ENCODE data around the gene HIP1R.

The HIP1R gene

DNA sequence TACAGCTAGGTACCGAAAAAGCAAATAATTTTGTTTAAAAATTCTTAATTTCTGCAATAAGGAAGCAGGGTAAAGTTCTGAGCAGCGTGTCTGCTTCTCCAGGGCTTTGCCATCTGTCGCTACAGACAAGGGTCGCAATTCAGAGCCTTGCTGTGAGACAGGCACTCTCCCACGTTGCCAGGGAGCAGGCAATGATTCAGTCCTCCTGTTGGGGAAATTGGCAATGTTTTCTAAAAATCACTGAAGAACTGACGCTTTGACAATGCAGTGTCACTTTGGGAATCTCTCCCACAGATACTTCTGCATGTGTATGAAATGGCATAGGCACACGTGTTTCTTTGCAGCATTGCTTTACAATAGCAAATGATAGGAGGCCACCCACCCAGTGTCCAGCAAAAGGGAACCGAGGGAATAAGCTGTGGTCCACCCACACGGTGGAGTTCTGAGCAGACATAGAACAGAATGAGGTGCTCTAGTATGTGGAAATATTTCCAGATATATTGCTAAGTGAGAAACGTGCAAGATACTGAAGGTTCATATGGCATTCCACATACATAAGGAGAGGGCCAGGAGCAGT, 16.0 kb upstream of the HIP1R start:
- POLR2A ChIA-PET: interaction anchor here (0.6 kb wide), 1 partner anchor 18 kb away, joined by 3 read pairs; no protein-coding TSS in a partner anchor
- Histone ChIP-seq H3K9me3 (ENCODE audit: control extremely low read depth in 1 of 5, control insufficient read depth in 4 of 5, insufficient read depth in 2 of 5, low read depth in 1 of 5, low read length in 4 of 5) (no peaks in the 10 kb centered on the region), H3K4me1 (ENCODE audit: control extremely low read depth in 1 of 4, control insufficient read depth in 4 of 4, insufficient read depth in 4 of 4, low read length in 3 of 4) (no peaks in the 10 kb centered on the region), H3K27me3 (replicated peaks in 2 of 5; ENCODE audit: control insufficient read depth in 4 of 5, insufficient read depth in 5 of 5, low read length in 4 of 5) (no peaks in the 10 kb centered on the region), H3K27ac (ENCODE audit: insufficient read depth in 1 of 2, low read depth in 1 of 2, low read length in 2 of 2, poor library complexity in 1 of 2, severe bottlenecking in 2 of 2) (no peak overlapping the region), H3K36me3 (ENCODE audit: control insufficient read depth in 4 of 4, insufficient read depth in 4 of 4, low read length in 3 of 4) (no peaks in the 10 kb centered on the region), H3K4me3 (ENCODE audit: control insufficient read depth in 1 of 7, extremely low read depth in 1 of 7, insufficient read depth in 4 of 7, low read depth in 2 of 7, low read length in 6 of 7) (no peak overlapping the region)
- DNase-seq: no peak
- 96% methylated on average over 8 of the region's 10 CpGs for WGBS (ENCODE audit: insufficient coverage)
- CTCF ChIA-PET: interaction anchor here (1.1 to 2.0 kb wide), 3 partner anchors 8 to 25 kb away, joined by 6 to 8 read pairs (median 7); no protein-coding TSS in a partner anchor

- POLR2A ChIA-PET: no interaction called here
- Histone ChIP-seq H3K27me3 (replicated peaks in 2 of 5; ENCODE audit: control insufficient read depth in 4 of 5, insufficient read depth in 5 of 5, low read length in 4 of 5) (no peaks in the 10 kb centered on the region), H3K4me1 (ENCODE audit: control extremely low read depth in 1 of 4, control insufficient read depth in 4 of 4, insufficient read depth in 4 of 4, low read length in 3 of 4) (no peaks in the 10 kb centered on the region), H3K9me3 (ENCODE audit: control extremely low read depth in 1 of 5, control insufficient read depth in 4 of 5, insufficient read depth in 2 of 5, low read depth in 1 of 5, low read length in 4 of 5) (no peaks in the 10 kb centered on the region), H3K4me3 (ENCODE audit: control insufficient read depth in 1 of 7, extremely low read depth in 1 of 7, insufficient read depth in 4 of 7, low read depth in 2 of 7, low read length in 6 of 7) (no peak overlapping the region), H3K27ac (ENCODE audit: insufficient read depth in 1 of 2, low read depth in 1 of 2, low read length in 2 of 2, poor library complexity in 1 of 2, severe bottlenecking in 2 of 2) (no peak overlapping the region), H3K36me3 (ENCODE audit: control insufficient read depth in 4 of 4, insufficient read depth in 4 of 4, low read length in 3 of 4) (no peaks in the 10 kb centered on the region)
- no peak for DNase-seq
- WGBS (ENCODE audit: insufficient coverage): 97% methylated on average over 7 of the region's 8 CpGs
- CTCF ChIA-PET: no interaction called here
These were observed 15.1 kb upstream of the HIP1R start for GRCh38 chr12:122820138-122820537.

GRCh38 chr12:122820838-122821271, 14.4 kb upstream of the HIP1R start:
- POLR2A ChIA-PET: no interaction called here
- DNase-seq: no peak
- no peaks in the 10 kb centered on the region for H3K9me3 ChIP-seq (ENCODE audit: control extremely low read depth in 1 of 5, control insufficient read depth in 4 of 5, insufficient read depth in 2 of 5, low read depth in 1 of 5, low read length in 4 of 5)
- CTCF ChIA-PET: interaction anchor here (1.6 kb wide), 1 partner anchor 13 kb away, joined by 3 read pairs; no protein-coding TSS in a partner anchor
- H3K4me3 ChIP-seq (ENCODE audit: control insufficient read depth in 1 of 7, extremely low read depth in 1 of 7, insufficient read depth in 4 of 7, low read depth in 2 of 7, low read length in 6 of 7): no peak overlapping the region
- no peak overlapping the region for H3K27ac ChIP-seq (ENCODE audit: insufficient read depth in 1 of 2, low read depth in 1 of 2, low read length in 2 of 2, poor library complexity in 1 of 2, severe bottlenecking in 2 of 2)
- peaks cover 0 to 1% (median 0%) of the 10 kb centered on the region in 4 experiments for H3K4me1 ChIP-seq (ENCODE audit: control extremely low read depth in 1 of 4, control insufficient read depth in 4 of 4, insufficient read depth in 4 of 4, low read length in 3 of 4)
- no peaks in the 10 kb centered on the region for H3K27me3 ChIP-seq (replicated peaks in 2 of 5; ENCODE audit: control insufficient read depth in 4 of 5, insufficient read depth in 5 of 5, low read length in 4 of 5)
- 69% methylated on average over 7 of the region's 7 CpGs for WGBS (ENCODE audit: insufficient coverage)
- no peaks in the 10 kb centered on the region for H3K36me3 ChIP-seq (ENCODE audit: control insufficient read depth in 4 of 4, insufficient read depth in 4 of 4, low read length in 3 of 4)

DNA sequence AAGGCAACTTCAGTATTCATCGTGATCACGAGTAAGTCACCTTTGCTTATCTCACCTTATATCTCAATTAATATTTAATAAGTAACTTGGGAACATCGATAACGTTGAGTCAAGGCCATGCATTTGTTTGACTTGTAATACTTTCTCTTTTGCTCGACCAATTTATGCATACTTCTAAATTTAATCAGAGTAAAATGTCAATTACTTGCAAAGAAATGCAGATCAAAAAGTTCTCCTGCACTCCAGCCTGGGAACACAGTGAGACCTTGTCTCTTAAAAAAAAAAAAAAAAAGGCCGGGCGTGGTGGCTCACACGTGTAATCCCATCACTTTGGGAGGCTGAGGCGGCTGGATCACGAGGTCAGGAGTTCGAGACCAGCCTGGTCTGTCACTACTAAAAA, 11.8 kb upstream of the HIP1R start:
- CTCF ChIA-PET: interaction anchor here (1.0 kb wide), 1 partner anchor 10 kb away, joined by 3 read pairs; no protein-coding TSS in a partner anchor
- H3K4me1 ChIP-seq (ENCODE audit: control extremely low read depth in 1 of 4, control insufficient read depth in 4 of 4, insufficient read depth in 4 of 4, low read length in 3 of 4): peaks cover 0 to 2% (median 0%) of the 10 kb centered on the region in 4 experiments
- H3K27ac ChIP-seq (ENCODE audit: insufficient read depth in 1 of 2, low read depth in 1 of 2, low read length in 2 of 2, poor library complexity in 1 of 2, severe bottlenecking in 2 of 2): no peak overlapping the region
- POLR2A ChIA-PET: no interaction called here
- no peaks in the 10 kb centered on the region for H3K36me3 ChIP-seq (ENCODE audit: control insufficient read depth in 4 of 4, insufficient read depth in 4 of 4, low read length in 3 of 4)
- H3K9me3 ChIP-seq (ENCODE audit: control extremely low read depth in 1 of 5, control insufficient read depth in 4 of 5, insufficient read depth in 2 of 5, low read depth in 1 of 5, low read length in 4 of 5): no peaks in the 10 kb centered on the region
- no peaks in the 10 kb centered on the region for H3K27me3 ChIP-seq (replicated peaks in 2 of 5; ENCODE audit: control insufficient read depth in 4 of 5, insufficient read depth in 5 of 5, low read length in 4 of 5)
- DNase-seq: no peak
- 97% methylated on average over 4 of the region's 11 CpGs for WGBS (ENCODE audit: insufficient coverage)
- no peak overlapping the region for H3K4me3 ChIP-seq (ENCODE audit: control insufficient read depth in 1 of 7, extremely low read depth in 1 of 7, insufficient read depth in 4 of 7, low read depth in 2 of 7, low read length in 6 of 7)

- Histone ChIP-seq H3K9me3 (ENCODE audit: control extremely low read depth in 1 of 5, control insufficient read depth in 4 of 5, insufficient read depth in 2 of 5, low read depth in 1 of 5, low read length in 4 of 5) (no peaks in the 10 kb centered on the region), H3K36me3 (ENCODE audit: control insufficient read depth in 4 of 4, insufficient read depth in 4 of 4, low read length in 3 of 4) (no peaks in the 10 kb centered on the region), H3K4me1 (ENCODE audit: control extremely low read depth in 1 of 4, control insufficient read depth in 4 of 4, insufficient read depth in 4 of 4, low read length in 3 of 4) (peaks cover 0 to 2% (median 0%) of the 10 kb centered on the region in 4 experiments), H3K27ac (ENCODE audit: insufficient read depth in 1 of 2, low read depth in 1 of 2, low read length in 2 of 2, poor library complexity in 1 of 2, severe bottlenecking in 2 of 2) (no peak overlapping the region), H3K4me3 (ENCODE audit: control insufficient read depth in 1 of 7, extremely low read depth in 1 of 7, insufficient read depth in 4 of 7, low read depth in 2 of 7, low read length in 6 of 7) (peak overlapping the region in 4 of 7 experiments; percentile 26 to 74 (median 35)), H3K27me3 (replicated peaks in 2 of 5; ENCODE audit: control insufficient read depth in 4 of 5, insufficient read depth in 5 of 5, low read length in 4 of 5) (no peaks in the 10 kb centered on the region)
- ChIA-PET CTCF (interaction anchor here (1.0 to 3.1 kb wide), 6 partner anchors 8 to 36 kb away, joined by 3 to 15 read pairs (median 6); no protein-coding TSS in a partner anchor), POLR2A (interaction anchor here (0.6 to 0.7 kb wide), 3 partner anchors 249 to 1587 kb away, joined by 3 to 4 read pairs (median 3); no protein-coding TSS in a partner anchor)
- DNase-seq: peak in 2 of 3 donors; percentile 21 to 36
- WGBS (ENCODE audit: insufficient coverage): 69% methylated on average over 11 of the region's 22 CpGs
These were observed 9.2 kb upstream of the HIP1R start for GRCh38 chr12:122825773-122826724.

DNA sequence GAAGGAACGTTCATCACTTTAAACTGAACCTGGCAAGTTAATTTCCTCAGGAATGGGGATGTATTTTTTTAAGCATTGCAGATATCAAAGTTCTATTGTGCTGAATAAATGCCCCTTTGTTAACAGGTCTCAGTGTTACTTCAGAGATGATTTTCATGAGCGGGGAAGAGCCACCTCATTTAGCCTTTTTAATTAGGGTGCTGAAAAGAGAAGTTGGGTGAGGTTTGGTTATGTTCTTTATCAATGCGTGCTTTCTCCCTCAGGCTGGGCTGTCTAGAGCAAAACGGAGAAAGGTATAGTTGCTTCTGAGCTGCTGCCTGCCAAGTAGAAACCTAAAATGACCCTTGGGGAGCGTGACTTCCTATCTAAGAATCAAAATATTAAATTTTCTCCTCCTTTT, 8.0 kb upstream of the HIP1R start:
- ChIA-PET POLR2A (no interaction called here), CTCF (interaction anchor here (0.5 to 3.1 kb wide), 5 partner anchors 9 to 1195 kb away, joined by 3 to 15 read pairs (median 6); no protein-coding TSS in a partner anchor)
- no peaks in the 10 kb centered on the region for H3K9me3 ChIP-seq (ENCODE audit: control extremely low read depth in 1 of 5, control insufficient read depth in 4 of 5, insufficient read depth in 2 of 5, low read depth in 1 of 5, low read length in 4 of 5)
- no peak for DNase-seq
- H3K27ac ChIP-seq (ENCODE audit: insufficient read depth in 1 of 2, low read depth in 1 of 2, low read length in 2 of 2, poor library complexity in 1 of 2, severe bottlenecking in 2 of 2): no peak overlapping the region
- peaks cover 0 to 2% (median 0%) of the 10 kb centered on the region in 4 experiments for H3K4me1 ChIP-seq (ENCODE audit: control extremely low read depth in 1 of 4, control insufficient read depth in 4 of 4, insufficient read depth in 4 of 4, low read length in 3 of 4)
- H3K36me3 ChIP-seq (ENCODE audit: control insufficient read depth in 4 of 4, insufficient read depth in 4 of 4, low read length in 3 of 4): no peaks in the 10 kb centered on the region
- no peaks in the 10 kb centered on the region for H3K27me3 ChIP-seq (replicated peaks in 2 of 5; ENCODE audit: control insufficient read depth in 4 of 5, insufficient read depth in 5 of 5, low read length in 4 of 5)
- no peak overlapping the region for H3K4me3 ChIP-seq (ENCODE audit: control insufficient read depth in 1 of 7, extremely low read depth in 1 of 7, insufficient read depth in 4 of 7, low read depth in 2 of 7, low read length in 6 of 7)
- WGBS (ENCODE audit: insufficient coverage): 90% methylated on average over 2 of the region's 5 CpGs
